Activated CD4-positive, alpha-beta T cell treated with anti-CD3 and anti-CD28 coated beads, Interleukin-2, amount 50 U/mL, for 48 hours (primary cell): ENCODE measurements around the gene SLC13A3.

ENCODE experiments used
- DNase-seq, 2 experiments: peaks; one replicate each; pipeline ENCODE4 v3.0.0-alpha.2; 2020

SLC13A3 gene

GRCh38 chr20:46634528-46634927 lies 16.7 kb downstream of the SLC13A3 start:
- no peak for DNase-seq

DNA sequence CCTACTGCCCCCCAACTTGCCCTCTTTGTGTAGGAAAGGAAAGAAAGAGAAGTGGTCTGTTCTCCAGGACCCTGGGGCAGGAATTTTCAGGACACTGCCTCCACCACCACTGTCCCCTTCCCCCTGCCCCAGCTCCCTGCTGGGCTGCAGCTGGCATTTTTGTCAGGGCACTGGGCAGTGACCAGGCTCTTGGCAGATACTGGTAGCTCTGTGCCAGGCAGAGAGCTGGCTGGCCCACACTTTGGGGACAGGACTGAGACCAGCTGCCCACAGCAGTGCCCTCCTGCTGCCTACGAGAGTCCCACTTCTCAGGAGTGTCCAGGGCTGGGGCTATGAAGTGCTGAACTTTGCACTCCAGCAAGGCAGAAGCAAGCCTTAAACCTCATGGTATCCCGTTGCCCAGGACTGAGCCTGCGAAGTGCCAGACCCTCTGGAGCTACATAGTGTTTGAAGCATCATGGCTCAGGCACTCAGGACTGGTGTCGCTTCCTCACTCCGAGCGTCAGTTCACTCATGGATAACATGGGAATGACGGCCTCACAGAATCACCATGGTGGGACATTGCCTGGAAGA lies 19.3 kb downstream of the SLC13A3 start:
- DNase-seq: no peak

DNA sequence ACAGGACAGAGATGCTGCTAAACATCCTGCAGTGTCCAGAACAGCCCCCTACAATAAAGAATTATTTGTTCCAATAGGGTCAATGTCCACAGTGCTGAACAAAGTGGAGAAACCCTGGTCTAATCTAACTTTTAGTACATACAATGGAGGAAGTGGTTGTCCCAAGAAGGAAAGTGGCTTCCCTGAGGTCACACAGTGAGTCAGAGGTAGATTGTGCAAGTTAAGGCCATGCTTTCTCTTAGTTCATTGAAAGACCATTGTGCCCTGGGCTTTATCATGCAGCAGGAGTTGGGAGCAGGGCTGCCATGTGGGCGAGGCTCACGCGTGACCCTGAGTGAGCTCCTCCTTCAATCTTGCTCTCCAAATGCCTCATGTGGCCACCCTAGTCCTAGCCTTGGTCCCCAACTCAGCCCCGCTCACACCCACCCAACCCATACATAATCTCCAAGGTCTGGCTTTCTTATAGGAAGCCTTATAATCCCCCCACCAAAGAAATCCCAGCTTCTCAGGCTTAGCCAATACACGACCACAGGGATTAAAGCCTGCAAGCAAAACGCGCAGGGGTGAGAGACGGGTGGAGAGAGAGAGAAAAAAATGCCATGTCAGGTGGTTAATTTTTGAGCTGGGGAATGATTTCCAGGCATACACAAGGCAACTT lies 19.9 kb downstream of the SLC13A3 start:
- DNase-seq: no peak

DNA sequence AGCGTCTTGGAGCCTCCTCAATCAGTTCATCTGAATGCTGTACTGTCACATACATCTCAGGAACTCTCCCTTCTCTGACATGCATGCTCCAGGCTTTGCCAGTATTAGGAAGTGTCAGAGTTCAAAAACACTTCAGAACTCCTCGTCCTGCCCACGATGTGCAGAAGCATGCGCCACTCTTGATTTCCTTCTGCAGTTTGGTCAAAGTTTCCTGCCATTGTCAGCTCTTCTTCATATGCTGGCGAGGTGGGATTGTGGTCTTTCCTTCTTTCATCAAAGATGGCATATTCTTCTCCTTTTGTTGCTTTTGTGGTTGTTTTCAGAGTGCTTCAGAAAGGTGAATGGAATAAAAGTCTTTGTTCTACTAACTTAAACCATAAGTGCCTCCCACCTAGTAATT lies 21.0 kb downstream of the SLC13A3 start:
- DNase-seq: no peak

DNA sequence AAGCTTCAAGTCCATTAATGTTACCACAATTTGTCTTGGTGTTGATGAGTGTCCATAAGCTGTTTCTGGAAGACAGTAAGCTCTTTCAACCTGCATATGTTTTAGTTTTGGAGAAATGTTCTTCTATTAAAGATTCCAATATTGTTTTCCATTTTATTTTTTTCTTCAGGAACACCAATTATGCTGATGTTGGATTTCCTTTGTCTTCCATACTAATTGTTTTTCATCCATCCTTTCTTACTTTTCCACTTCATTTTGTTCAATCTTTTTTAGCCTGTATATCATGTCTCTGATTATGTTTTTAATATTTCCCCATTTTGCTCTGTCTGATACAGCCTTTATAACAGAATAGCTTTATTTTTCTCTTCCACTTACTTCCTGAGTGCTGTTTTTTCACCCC lies 21.9 kb downstream of the SLC13A3 start:
- DNase-seq: no peak

DNA sequence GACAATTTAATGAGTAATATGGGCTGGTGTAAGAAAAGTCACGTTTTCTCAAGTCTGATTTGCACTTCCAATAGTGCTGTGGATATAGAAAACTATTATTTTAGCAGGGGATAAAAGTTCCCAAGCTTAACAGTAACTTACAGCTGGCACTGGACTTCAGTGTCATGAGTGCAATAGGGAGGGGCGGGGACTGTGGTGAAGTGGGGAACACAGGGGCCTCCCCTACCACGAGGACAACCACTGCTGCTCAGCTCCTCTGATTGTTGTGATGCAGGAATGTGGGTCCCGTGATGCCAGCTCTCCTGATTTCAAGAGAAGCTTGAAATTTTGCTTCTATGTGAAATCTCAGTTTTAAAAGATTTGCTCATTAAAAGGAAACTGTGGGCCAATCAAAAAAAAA lies 24.0 kb downstream of the SLC13A3 start:
- no peak for DNase-seq

GRCh38 chr20:46626758-46627157 lies 24.5 kb downstream of the SLC13A3 start:
- DNase-seq: no peak

GRCh38 chr20:46625875-46626373 lies 25.3 kb downstream of the SLC13A3 start:
- no peak for DNase-seq

GRCh38 chr20:46624946-46625345 lies 26.3 kb downstream of the SLC13A3 start:
- DNase-seq: no peak

DNA sequence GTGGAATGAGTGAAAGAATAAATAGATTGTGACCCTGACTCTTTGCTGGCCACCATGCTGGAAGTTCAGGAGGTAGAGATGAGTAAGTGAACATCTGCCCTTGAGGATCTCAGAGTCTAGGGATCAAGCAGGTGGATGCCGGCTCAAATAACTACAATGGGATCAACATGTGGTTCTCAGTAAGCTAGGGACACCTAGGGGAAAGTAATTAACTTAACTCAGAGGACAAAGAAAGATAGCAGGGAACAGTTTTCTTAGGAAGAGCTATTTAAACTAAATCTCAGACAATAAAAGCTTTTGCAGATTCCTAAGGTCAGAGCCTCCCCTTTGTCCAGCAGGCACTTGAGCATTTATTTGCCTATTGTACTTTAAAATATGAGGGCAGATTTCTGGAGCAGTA lies 29.1 kb downstream of the SLC13A3 start:
- DNase-seq: no peak

GRCh38 chr20:46621492-46621891 lies 29.8 kb downstream of the SLC13A3 start:
- no peak for DNase-seq

GRCh38 chr20:46619445-46619844 lies 31.8 kb downstream of the SLC13A3 start:
- no peak for DNase-seq

- DNase-seq: no peak
These were observed 32.8 kb downstream of the SLC13A3 start for GRCh38 chr20:46618316-46619100.

DNA sequence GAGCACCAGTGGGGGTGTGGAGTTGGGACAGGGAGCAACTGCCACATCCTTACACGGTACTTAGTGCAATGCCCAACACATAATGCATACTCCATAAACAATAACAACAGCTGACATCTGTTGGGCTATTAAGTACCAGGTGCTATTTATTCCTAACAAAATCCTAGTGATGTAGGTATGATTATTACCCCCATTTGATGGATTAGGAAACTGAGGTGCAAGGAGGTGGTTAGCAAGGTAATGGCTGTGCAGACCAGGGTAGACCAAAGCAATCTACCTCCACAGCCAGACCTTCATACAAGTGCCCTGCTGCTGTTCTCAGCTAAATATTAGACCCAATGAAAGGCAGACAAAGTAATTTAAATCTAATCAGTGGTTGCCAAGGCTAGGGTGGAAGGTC lies 36.8 kb downstream of the SLC13A3 start:
- no peak for DNase-seq

DNA sequence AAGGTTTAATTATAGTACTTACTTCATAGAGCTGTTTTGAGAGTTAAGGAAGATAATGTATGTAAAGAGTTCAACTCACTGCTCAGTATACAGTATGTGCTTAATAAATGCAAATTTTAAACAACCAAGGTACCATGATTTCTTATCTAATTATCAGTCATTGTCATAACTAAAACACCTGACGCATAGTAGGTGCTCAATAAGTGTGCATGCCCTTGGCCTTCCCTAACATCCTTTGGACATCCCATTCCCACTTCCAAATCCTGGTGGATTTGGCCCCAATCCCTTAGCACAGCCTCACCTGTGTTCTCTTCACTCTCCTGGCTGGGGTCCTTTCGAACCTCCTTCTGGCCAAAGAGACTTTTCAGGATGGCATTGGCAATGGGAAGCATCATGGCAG lies 41.1 kb downstream of the SLC13A3 start:
- DNase-seq: no peak

DNA sequence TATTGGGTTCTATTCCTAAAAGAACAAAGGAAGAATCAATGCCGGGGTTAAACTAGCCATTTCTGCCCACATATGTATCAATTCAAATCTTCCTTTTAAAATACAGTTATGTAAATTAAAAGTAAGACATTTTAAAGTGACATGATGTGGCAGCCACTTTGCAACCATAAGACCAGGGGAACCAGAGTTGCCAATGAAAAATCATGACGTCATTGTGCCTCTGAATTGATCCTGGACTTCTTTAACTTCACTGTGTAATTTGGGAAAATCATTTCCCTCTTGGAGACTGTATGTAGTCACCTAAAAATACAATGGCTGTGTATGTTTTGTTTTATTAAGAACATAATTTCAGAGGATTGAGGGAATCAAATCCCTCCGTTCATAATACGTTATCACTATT lies 42.2 kb downstream of the SLC13A3 start:
- DNase-seq: no peak

DNA sequence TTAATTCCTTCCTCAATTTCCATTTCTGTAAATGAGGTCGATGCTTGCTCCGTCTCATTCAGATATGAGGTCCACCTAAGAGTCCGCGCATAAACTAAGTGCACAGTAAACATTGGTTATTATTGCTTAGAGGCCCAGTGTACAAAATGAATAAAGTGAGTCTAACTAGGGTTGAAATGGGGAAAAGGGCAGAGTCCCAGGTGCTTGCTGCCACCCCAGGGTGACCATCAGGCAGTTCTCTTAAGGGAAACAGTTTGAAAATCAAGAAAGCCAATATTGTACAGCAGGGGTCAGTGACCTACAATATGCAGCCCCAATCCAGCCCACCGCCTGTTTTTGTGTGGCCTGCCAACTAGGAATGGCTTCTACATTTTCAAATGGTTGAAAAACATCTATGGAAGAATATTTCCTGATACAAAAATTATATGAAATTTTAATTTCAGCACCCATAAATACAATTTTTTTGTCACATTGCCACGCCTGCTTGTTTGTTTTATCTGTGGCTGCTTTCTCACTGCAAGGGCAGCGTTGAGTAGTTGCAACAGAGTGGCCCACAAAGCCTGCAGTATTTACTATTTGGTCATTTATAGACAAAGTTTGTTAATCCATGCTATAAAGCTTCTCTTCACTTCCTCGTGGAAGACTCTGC lies 43.3 kb downstream of the SLC13A3 start:
- DNase-seq: no peak

DNA sequence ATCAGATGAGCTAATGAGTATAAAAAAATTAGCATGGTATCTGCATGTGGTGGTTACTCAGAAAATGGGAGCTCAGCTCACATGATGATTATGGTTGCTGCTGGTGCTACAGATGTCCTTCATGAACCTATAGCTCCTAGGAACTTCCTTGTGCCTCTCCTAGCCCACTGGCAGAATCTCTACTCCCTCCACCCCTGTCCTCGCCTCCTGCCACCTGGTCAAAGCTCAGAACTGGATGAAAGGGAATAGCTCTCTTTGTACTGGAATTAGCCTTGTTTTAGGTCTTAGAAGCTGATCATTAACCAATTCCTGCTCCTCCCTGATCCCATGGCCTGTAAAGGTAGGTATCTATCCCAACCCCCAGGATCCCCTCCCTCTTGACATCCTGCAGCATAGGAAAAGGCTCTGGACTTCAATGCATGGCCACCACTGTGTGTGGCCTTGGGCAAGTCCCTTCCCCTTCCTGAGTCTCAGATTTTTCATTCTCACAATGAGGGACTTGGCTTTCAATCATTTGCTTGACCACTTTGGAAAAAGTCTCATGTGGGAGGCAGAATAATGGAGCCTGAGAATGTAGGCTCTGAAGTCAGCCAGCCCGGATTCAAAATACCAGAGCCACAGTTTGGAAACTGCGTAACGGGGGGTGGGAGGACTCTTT lies 43.9 kb downstream of the SLC13A3 start:
- DNase-seq: no peak

DNA sequence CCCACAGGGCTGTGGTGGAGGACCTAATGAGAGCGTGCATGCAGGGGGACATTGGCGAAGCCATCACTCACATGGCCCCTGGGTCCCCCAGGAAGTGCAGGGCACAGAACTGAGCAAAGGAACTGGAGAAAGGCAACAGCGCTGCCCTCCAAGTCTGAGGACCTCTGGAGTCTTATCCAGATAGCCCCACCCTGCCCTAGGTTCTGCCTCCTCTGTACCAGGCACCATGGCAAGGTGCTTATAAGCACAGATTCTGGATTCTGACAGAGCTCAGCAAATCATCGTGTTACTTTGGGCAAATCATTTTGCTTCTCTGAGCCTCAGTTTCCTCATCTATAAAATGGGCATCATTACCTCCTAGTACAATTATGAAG lies 44.5 kb downstream of the SLC13A3 start:
- DNase-seq: no peak

- no peak for DNase-seq
These were observed 45.1 kb downstream of the SLC13A3 start for GRCh38 chr20:46605978-46606816.

GRCh38 chr20:46605181-46605580 lies 46.1 kb downstream of the SLC13A3 start:
- DNase-seq: no peak

GRCh38 chr20:46604551-46605133 lies 46.6 kb downstream of the SLC13A3 start:
- no peak for DNase-seq
